ENCODE data around the gene OSBPL9.

OSBPL9 gene

GRCh38 chr1:51727366-51727765 lies 110.5 kb downstream of the OSBPL9 start:
- peak overlapping the region; percentile 38 for H3K27ac ChIP-seq
- TF ChIP-seq CTCF (IDR thresholded peaks at IDR 0.05; ENCODE audit: low read depth, low read length) = no peak
- DNase-seq = no peak
- no peaks in the 10 kb centered on the region for H3K9me3 ChIP-seq (ENCODE audit: severe bottlenecking)
- H3K36me3 ChIP-seq = no peaks in the 10 kb centered on the region
- no peak overlapping the region for H3K4me3 ChIP-seq (ENCODE audit: low read depth, low read length)
- no peaks in the 10 kb centered on the region for H3K27me3 ChIP-seq (ENCODE audit: insufficient read depth, low read depth, severe bottlenecking)

- Histone ChIP-seq H3K9me3 (ENCODE audit: severe bottlenecking) (no peaks in the 10 kb centered on the region), H3K36me3 (no peaks in the 10 kb centered on the region), H3K27ac (peak overlapping the region; percentile 66; the same call in 1 of the 2 replicates), H3K4me3 (ENCODE audit: low read depth, low read length) (peak overlapping the region; percentile 72), H3K27me3 (ENCODE audit: insufficient read depth, low read depth, severe bottlenecking) (no peaks in the 10 kb centered on the region)
- no peak for DNase-seq
- TF ChIP-seq CTCF (IDR thresholded peaks at IDR 0.05; ENCODE audit: low read depth, low read length) = no peak
Observed at GRCh38 chr1:51728611-51729155, 111.8 kb downstream of the OSBPL9 start.

- H3K9me3 ChIP-seq (ENCODE audit: severe bottlenecking) = no peaks in the 10 kb centered on the region
- H3K27ac ChIP-seq = peak overlapping the region; percentile 66
- H3K27me3 ChIP-seq (ENCODE audit: insufficient read depth, low read depth, severe bottlenecking) = no peaks in the 10 kb centered on the region
- no peaks in the 10 kb centered on the region for H3K36me3 ChIP-seq
- H3K4me3 ChIP-seq (ENCODE audit: low read depth, low read length) = peak overlapping the region; percentile 72
- DNase-seq = peak; percentile 93
- no peak for TF ChIP-seq CTCF (IDR thresholded peaks at IDR 0.05; ENCODE audit: low read depth, low read length)
Observed at GRCh38 chr1:51729156-51729823, 112.4 kb downstream of the OSBPL9 start.

GRCh38 chr1:51729824-51730301 lies 113.0 kb downstream of the OSBPL9 start:
- no peak for TF ChIP-seq CTCF (IDR thresholded peaks at IDR 0.05; ENCODE audit: low read depth, low read length)
- no peaks in the 10 kb centered on the region for H3K27me3 ChIP-seq (ENCODE audit: insufficient read depth, low read depth, severe bottlenecking)
- no peak for DNase-seq
- peak overlapping the region; percentile 47 for H3K4me3 ChIP-seq (ENCODE audit: low read depth, low read length)
- no peaks in the 10 kb centered on the region for H3K36me3 ChIP-seq
- no peaks in the 10 kb centered on the region for H3K9me3 ChIP-seq (ENCODE audit: severe bottlenecking)
- H3K27ac ChIP-seq = peak overlapping the region; percentile 65

- H3K27me3 ChIP-seq (ENCODE audit: insufficient read depth, low read depth, severe bottlenecking) = no peaks in the 10 kb centered on the region
- H3K9me3 ChIP-seq (ENCODE audit: severe bottlenecking) = no peaks in the 10 kb centered on the region
- no peak overlapping the region for H3K27ac ChIP-seq
Observed at GRCh38 chr1:51731998-51732397, 115.1 kb downstream of the OSBPL9 start.

More at GRCh38 chr1:51731998-51732397, 115.1 kb downstream of the OSBPL9 start:
- Histone ChIP-seq H3K4me3 (ENCODE audit: low read depth, low read length) (no peak overlapping the region), H3K36me3 (no peaks in the 10 kb centered on the region)
- no peak for DNase-seq
- TF ChIP-seq CTCF (IDR thresholded peaks at IDR 0.05; ENCODE audit: low read depth, low read length) = no peak
